Stimulated activated CD8-positive, alpha-beta memory T cell treated with anti-CD3 and anti-CD28 coated beads, Interleukin-2, amount 100 ng/mL, for 48 hours (primary cell): ENCODE results near the gene PKM.

ENCODE experiments used
- DNase-seq, 2 donors: peaks; one replicate each; pipeline ENCODE4 v3.0.0-alpha.2; 2020; ENCODE audit warnings: low read depth in 2 of 2

Gene PKM

GRCh38 chr15:72235298-72235697 lies 4.3 kb upstream of the PKM start:
- no peak for DNase-seq

GRCh38 chr15:72233769-72234168 lies 2.8 kb upstream of the PKM start:
- DNase-seq = no peak

GRCh38 chr15:72231833-72232478 lies 966 bp upstream of the PKM start:
- DNase-seq = peak in 1 of 2 donors; percentile 31

GRCh38 chr15:72230197-72231065 lies 559 bp downstream of the PKM start:
- peak; percentile 84 to 87 for DNase-seq

- DNase-seq = no peak
These were observed 1.1 kb downstream of the PKM start for GRCh38 chr15:72229947-72230196.

- no peak for DNase-seq
These were observed 1.7 kb downstream of the PKM start for GRCh38 chr15:72229076-72229946.

- DNase-seq = no peak
These were observed 3.3 kb downstream of the PKM start for GRCh38 chr15:72227720-72228119.

- peak in 1 of 2 donors; percentile 33 for DNase-seq
These were observed 3.8 kb downstream of the PKM start for GRCh38 chr15:72227192-72227586.

- no peak for DNase-seq
These were observed 7.7 kb downstream of the PKM start for GRCh38 chr15:72223278-72223677.

- no peak for DNase-seq
These were observed 8.6 kb downstream of the PKM start for GRCh38 chr15:72222393-72222792.

- DNase-seq = no peak
These were observed 10.3 kb downstream of the PKM start for GRCh38 chr15:72220687-72221086.

- no peak for DNase-seq
These were observed 13.8 kb downstream of the PKM start for GRCh38 chr15:72217216-72217615.

- DNase-seq = no peak
These were observed 14.9 kb downstream of the PKM start for GRCh38 chr15:72216079-72216478.

- no peak for DNase-seq
These were observed 23.4 kb downstream of the PKM start for GRCh38 chr15:72207558-72208085.

GRCh38 chr15:72206677-72207000 lies 24.4 kb downstream of the PKM start:
- DNase-seq = no peak

- DNase-seq = no peak
These were observed 24.9 kb downstream of the PKM start for GRCh38 chr15:72205896-72206676.

- DNase-seq = no peak
These were observed 25.7 kb downstream of the PKM start for GRCh38 chr15:72205273-72205672.

- DNase-seq = no peak
These were observed 27.5 kb downstream of the PKM start for GRCh38 chr15:72203507-72203837.

GRCh38 chr15:72202801-72203506 lies 28.0 kb downstream of the PKM start:
- DNase-seq = no peak

GRCh38 chr15:72202302-72202701 lies 28.7 kb downstream of the PKM start:
- no peak for DNase-seq

- no peak for DNase-seq
These were observed 29.5 kb downstream of the PKM start for GRCh38 chr15:72201391-72201921.
